NCI-H1105 treated with DMSO at 0.1 percent for 48 hours (cell line): ENCODE data around the gene AASDH.
"Not testable (repeated sequence)": the region's sequence is repeated elsewhere in the genome, so short reads cannot be mapped to it uniquely, and the experiment has no call there.

Experiments used
- DNase-seq: peaks from one replicate; lab custom pipeline; 2025; lab: John Stamatoyannopoulos, UW

The AASDH gene

GRCh38 chr4:56400560-56400959, 13.3 kb upstream of the AASDH start:
- DNase-seq, result no peak

DNA sequence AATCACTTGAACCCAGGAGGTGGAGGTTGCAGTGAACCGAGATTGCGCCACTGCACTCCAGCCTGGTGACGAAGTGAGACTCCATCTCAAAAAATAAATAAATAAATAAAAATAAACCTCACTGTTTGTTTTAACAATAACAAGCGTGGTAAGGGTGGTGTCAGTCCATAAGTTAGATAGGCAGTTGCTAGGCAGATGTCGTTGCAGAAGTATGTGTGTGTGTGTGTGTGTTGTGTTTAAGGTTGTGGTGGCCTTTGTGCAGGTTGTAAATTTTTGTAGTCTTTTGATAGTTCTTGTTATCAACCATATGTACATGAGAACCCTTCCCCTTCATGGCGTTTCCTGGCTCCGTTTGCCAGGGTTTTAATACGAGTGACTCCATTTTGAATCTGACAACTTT, 4.0 kb upstream of the AASDH start:
- DNase-seq, result no peak

DNA sequence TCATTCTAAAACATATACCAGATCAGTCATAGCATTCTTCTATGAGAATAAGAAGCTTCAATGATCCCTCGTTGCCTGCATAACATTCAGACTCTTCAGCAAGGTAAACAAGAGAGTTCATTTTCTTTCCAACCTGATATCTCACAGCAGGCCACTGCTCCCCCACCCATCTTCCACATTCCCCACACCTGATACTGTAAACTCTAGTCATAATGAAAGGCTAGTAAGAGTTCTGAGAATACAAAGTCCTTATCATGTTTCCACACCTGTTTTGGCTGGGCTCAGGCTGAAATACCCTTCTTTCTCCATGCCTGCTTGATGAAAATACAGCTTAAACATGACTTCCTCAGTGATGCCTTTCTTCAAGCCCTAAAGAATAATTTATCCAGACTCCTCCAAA, 2.3 kb upstream of the AASDH start:
- DNase-seq, result no peak

- DNase-seq, result no peak
Observed at GRCh38 chr4:56388306-56388705, 1.0 kb upstream of the AASDH start.

DNA sequence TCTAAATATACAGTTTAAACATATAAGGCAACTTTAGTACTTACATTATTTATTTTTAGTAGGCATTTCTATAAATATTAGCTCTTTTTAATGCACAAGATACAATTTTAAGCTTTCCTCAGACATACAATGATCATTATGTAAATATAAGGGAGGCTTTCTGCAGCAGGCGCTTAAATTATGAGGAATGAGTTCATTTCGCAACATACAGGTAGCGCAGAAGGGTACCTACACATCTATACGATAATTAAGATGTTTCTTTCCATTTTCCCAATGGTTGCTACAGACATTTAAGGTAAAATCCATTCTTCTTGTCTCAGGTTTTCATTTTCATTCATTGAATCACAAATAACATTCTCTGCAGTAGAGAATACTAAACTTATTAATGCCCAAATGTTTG, 1.2 kb downstream of the AASDH start:
- no peak for DNase-seq

DNA sequence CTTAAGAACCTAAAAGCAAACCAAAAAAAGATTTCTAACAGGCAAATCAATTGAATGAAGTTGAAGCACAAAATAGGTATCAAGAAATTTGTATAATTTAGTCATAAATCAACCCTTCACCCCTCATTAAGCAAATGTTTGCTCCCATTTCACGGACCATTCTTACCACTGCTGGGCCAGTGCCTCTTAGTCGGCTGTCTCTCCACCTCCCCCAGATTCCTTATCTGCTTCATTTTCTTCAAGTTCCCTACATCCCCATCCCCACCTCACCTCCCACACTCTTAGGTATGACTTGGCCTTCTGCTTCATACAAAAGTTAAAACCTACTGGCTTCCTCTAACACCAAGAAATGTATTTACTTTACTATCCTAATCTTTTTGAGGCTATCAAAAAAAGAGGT, 11.8 kb downstream of the AASDH start:
- no peak for DNase-seq

DNA sequence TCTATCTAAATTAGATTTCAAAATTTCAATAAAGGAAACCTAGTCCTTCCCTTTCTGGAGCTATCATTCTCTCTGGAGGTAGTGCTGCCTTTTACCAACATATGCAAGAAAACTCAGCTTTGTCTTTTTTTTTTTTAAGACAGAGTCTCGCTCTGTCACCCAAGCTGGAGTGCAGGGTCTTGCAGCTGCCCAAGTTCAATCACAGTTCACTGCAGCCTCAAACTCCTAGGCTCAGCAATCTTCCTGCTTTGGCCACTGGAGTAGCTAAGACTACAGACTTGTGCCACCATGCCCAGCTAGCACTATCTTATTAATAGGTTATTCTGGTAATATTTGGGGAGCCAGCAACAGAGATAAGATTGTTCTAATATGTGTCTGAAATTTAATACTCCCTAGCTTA, 12.3 kb downstream of the AASDH start:
- DNase-seq, result no peak

DNA sequence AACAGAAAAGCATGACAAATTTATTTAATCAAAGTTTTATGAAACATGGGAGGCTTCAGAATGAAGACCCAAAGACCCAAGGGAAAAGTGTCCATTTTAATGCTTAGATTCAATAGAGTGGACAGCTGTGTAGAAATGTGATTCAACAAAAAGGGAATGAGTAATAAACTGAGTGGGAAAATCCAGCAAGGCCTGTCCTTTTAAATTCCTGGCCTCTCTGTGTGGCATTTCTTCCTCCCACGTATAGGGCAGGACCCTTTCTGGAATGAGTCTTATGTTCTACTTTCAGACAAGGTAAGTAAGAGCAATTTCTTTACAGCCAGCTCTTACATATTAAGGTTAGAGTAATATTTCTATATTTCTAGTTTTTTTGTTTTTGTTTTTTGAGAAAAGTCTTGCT, 14.5 kb downstream of the AASDH start:
- no peak for DNase-seq

DNA sequence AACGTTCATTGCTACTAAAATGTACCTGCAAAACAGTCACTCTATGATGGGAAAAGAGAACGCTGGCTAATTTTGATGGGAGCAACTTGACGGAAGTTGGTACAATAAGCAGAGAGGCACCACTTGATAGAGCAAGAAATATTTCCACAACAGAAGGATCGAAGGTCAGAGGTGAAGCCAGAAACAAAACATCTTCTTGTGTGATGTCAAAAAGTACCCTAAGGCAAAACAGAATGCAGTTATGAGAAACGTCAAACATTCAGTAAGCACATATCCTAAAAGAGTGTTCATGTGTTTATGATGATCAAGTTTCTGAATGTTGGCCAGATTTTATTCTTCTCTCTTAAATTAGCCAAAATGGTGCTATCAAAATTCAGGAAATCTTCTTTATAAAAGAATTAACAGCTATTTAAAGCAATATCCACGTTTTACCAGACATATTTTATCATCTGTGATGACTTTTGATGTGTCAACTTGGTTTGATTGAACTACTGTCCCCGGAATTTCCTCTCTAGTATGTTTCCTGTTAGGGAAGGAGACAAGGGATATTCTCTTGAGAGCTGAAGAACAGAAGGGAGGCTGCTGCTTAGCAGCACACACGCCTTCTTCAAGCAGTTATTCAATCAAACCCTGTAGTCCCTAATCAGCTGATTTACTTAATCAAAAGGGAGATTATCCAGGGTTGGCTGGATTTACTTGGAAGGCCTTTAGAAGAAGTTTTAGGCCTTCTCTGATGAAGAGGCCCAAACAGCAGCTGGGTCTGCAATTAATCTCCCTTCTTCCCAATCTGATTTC, 15.7 kb downstream of the AASDH start:
- DNase-seq, result no peak

- DNase-seq, result no peak
Observed at GRCh38 chr4:56370377-56370776, 16.9 kb downstream of the AASDH start.

- DNase-seq, result not testable (repeated sequence)
Observed at GRCh38 chr4:56362981-56363380, 24.3 kb downstream of the AASDH start.

- no peak for DNase-seq
Observed at GRCh38 chr4:56360071-56360470, 27.2 kb downstream of the AASDH start.

GRCh38 chr4:56356650-56357049, 30.6 kb downstream of the AASDH start:
- no peak for DNase-seq

DNA sequence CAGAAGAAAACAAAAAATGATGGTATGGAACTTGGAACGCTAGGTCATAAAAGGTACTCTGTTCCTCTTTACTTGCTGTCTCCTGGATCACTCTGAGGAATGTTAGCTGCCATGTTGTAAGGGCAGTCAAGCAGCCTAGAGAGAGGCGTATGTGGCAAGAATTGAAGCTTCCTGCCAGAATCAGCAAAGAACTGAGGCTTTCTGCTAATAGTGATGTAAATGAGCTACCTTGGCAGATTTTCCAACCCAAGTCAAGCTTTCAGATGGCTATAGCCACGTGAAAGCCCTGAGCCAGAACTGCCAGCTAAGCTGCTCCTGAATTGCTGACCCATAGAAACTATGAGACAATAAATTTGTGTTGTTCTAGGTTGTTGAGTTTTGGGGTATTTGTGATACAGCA, 38.7 kb downstream of the AASDH start:
- no peak for DNase-seq

DNA sequence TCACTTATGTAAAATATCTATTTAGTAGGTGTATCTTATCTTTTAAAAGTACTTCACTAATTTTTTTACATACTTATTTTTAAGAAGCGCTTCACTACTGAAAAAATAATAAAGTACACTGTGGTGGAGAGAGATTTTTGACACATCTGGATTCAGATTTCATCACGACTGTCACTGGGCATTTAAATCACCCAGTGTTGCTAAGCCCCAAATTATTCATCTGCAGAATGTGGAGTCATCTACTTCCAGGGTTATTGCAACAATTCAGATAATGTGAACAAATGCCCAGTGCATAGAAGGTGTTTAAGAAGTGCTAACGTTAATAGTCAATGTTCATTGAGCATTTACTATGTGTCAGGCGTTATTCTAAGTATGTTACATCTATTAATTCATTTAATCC, 41.8 kb downstream of the AASDH start:
- DNase-seq, result no peak

DNA sequence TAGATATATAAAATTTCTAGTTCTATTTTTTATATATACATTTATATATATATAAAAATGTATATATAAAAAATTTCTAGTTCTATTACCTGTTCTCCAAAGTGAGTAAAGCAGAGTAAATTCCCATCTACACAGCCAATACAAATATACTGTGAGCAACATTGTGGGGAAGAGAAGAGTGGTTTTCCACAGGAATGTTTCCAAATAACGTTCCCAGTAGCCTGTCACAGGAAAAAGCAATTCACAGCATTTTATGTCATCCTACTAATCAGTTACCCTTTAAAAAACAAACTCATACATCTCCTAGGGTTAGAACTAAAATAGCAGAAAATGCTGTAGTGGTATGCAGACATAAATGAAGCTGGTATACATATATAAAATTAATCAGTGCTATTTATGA, 44.5 kb downstream of the AASDH start:
- DNase-seq, result no peak

GRCh38 chr4:56330691-56331090, 56.6 kb downstream of the AASDH start:
- no peak for DNase-seq

GRCh38 chr4:56326363-56326762, 60.9 kb downstream of the AASDH start:
- no peak for DNase-seq

GRCh38 chr4:56324011-56324610, 63.2 kb downstream of the AASDH start:
- DNase-seq, result no peak

- no peak for DNase-seq
Observed at GRCh38 chr4:56323327-56323726, 64.0 kb downstream of the AASDH start.

- no peak for DNase-seq
Observed at GRCh38 chr4:56321251-56321650, 66.0 kb downstream of the AASDH start.

GRCh38 chr4:56320293-56320692, 67.0 kb downstream of the AASDH start:
- no peak for DNase-seq

GRCh38 chr4:56318555-56318954, 68.7 kb downstream of the AASDH start:
- DNase-seq, result no peak

GRCh38 chr4:56317749-56318148, 69.5 kb downstream of the AASDH start:
- DNase-seq, result no peak
